K562 (cell line): ENCODE measurements around the gene ANKRD66. TPM values are rescaled to one million over a fixed set of nuclear protein-coding genes. Genes with fewer than 3 reads are reported as not detected.

ENCODE experiments used
- ATAC-seq: fragments of 200-7000 bp; cut with Tn5 transposase; 3 replicates; pipeline ENCODE4 v1.9.1; 2020; ENCODE audit warnings: moderate library complexity
- BruUV-seq: library from RNA; stranded (reverse); fragments of 400-500 nt; replicated peaks from 2 replicates; lab custom pipeline; 2021; lab: Mats Ljungman, UMichigan
- CTCF ChIA-PET: fragments of 300-600 bp; formaldehyde crosslinking; extraction: SDS; loops from one replicate; lab custom pipeline; 2021; ENCODE audit warnings: low intra/inter-chr PET ratio; lab: Yijun Ruan, JAX
- POLR2A ChIA-PET: fragments of 300-600, 350-650 bp; sonication (Branson Sonifier 250); formaldehyde crosslinking; extraction: SDS; loops from one replicate; lab custom pipeline; 2021; ENCODE audit warnings: antibody characterized with exemption, inconsistent platforms; lab: Yijun Ruan, JAX
- DNase-seq, 4 experiments: peaks; one replicate each; pipeline versions ENCODE4 v3.0.0 to v3.0.0-alpha.2; 2011 to 2018; ENCODE audit warnings: low spot score in 3 of 4, mixed read lengths in 3 of 4; ENCODE audit errors: extremely low read depth in 1 of 4
- FAIRE-seq: peaks from 2 replicates; lab custom pipeline; 2011; peaks lifted over from hg19 to GRCh38; lab: Jason Lieb, UNC
- H2AFZ ChIP-seq: 2 replicates; pipeline ENCODE4 v1.6.0; 2011; ENCODE audit warnings: low read depth, low read length, control low read depth, inconsistent platforms
- H3K27ac ChIP-seq: fragments of 200-600 bp; 3 replicates; pipeline ENCODE4 v1.8.0; 2011; ENCODE audit warnings: low read depth, mild to moderate bottlenecking, control low read depth, inconsistent platforms, low read length, moderate library complexity, mixed read lengths; ENCODE audit errors: extremely low read depth
- H3K27me3 ChIP-seq, 2 experiments: fragments of 300-600 bp in 1 of 2; 2 replicates in 1 of 2; 3 replicates in 1 of 2; pipeline versions ENCODE4 v1.6.0 to v1.8.0; 2011; ENCODE audit warnings: inconsistent platforms in 2 of 2, low read length in 2 of 2, mild to moderate bottlenecking in 1 of 2, mixed read lengths in 1 of 2, moderate library complexity in 1 of 2; ENCODE audit not compliant: control insufficient read depth in 2 of 2, insufficient read depth in 2 of 2
- H3K36me3 ChIP-seq: fragments of 300-600 bp; 3 replicates; pipeline ENCODE4 v1.8.0; 2011; ENCODE audit warnings: mild to moderate bottlenecking, low read length, inconsistent platforms; ENCODE audit not compliant: control insufficient read depth, insufficient read depth
- H3K4me1 ChIP-seq, 2 experiments: fragments of 200-600 bp in 1 of 2; replicated peaks in 1 of 2; 2 replicates in 1 of 2; 3 replicates in 1 of 2; pipeline versions ENCODE4 v1.5.1 to v1.8.0; 2011; ENCODE audit warnings: inconsistent platforms in 2 of 2, low read length in 2 of 2, mild to moderate bottlenecking in 1 of 2, mixed read lengths in 1 of 2, moderate library complexity in 1 of 2; ENCODE audit not compliant: control insufficient read depth in 2 of 2, insufficient read depth in 2 of 2
- H3K4me2 ChIP-seq: 2 replicates; pipeline ENCODE4 v1.6.1; 2011; ENCODE audit warnings: low read length, control low read depth, inconsistent platforms, mixed read lengths; ENCODE audit not compliant: insufficient read depth
- H3K4me3 ChIP-seq: fragments of 200-600 bp; sonication (generic), shearing (Covaris generic); 2 replicates; pipeline ENCODE4 v1.5.1; 2016; ENCODE audit warnings: control low read depth, inconsistent platforms
- H3K79me2 ChIP-seq: fragments of 200-600 bp; 3 replicates; pipeline ENCODE4 v1.8.0; 2011; ENCODE audit warnings: low read length, inconsistent platforms; ENCODE audit not compliant: control insufficient read depth, insufficient read depth
- H3K9ac ChIP-seq, 2 experiments: 2 replicates each; pipeline versions ENCODE4 v1.6.0 to v1.6.1; 2011; ENCODE audit warnings: low read depth in 2 of 2, low read length in 2 of 2, control low read depth in 1 of 2, inconsistent platforms in 1 of 2, mild to moderate bottlenecking in 1 of 2, mixed read lengths in 1 of 2; ENCODE audit not compliant: insufficient read depth in 1 of 2
- H3K9me1 ChIP-seq: one replicate; pipeline ENCODE4 v1.6.0; 2011; ENCODE audit warnings: inconsistent platforms, mild to moderate bottlenecking, low read length, moderate library complexity; ENCODE audit not compliant: control insufficient read depth, insufficient read depth
- H3K9me3 ChIP-seq: replicated peaks from 2 replicates; pipeline ENCODE4 v1.5.1; 2011; ENCODE audit warnings: low read depth, low read length, inconsistent platforms; ENCODE audit not compliant: control insufficient read depth, insufficient read depth
- H4K20me1 ChIP-seq: replicated peaks from 2 replicates; pipeline ENCODE4 v1.6.1; 2011; ENCODE audit warnings: low read length, inconsistent platforms, mixed read lengths; ENCODE audit not compliant: control insufficient read depth, insufficient read depth
- ASH1L ChIP-seq: fragments of 450-650 bp; IDR thresholded peaks from 2 replicates; pipeline ENCODE4 v1.6.1; 2018; ENCODE audit warnings: borderline replicate concordance, mild to moderate bottlenecking, low read depth; ENCODE audit not compliant: partially characterized antibody
- BDP1 ChIP-seq: IDR thresholded peaks from 3 replicates; pipeline ENCODE4 v1.6.1; 2011; ENCODE audit not compliant: insufficient read length, insufficient read depth
- CCAR2 ChIP-seq: fragments of 200-400 bp; formaldehyde crosslinking; IDR thresholded peaks from 2 replicates; pipeline ENCODE4 v1.6.1; 2017; ENCODE audit warnings: mild to moderate bottlenecking, low read depth, low read length
- EGR1 ChIP-seq: fragments of 450-650 bp; conservative IDR thresholded peaks from 2 replicates; pipeline ENCODE4 v1.6.1; 2017; ENCODE audit warnings: mild to moderate bottlenecking
- ESRRA ChIP-seq: fragments of 450-650 bp; IDR thresholded peaks from 2 replicates; pipeline ENCODE4 v1.6.1; 2014; ENCODE audit warnings: low read depth, mild to moderate bottlenecking, moderate library complexity, borderline replicate concordance
- HEY1 ChIP-seq: fragments of 250-450 bp; sonication (Bioruptor Pico); IDR thresholded peaks from 2 replicates; pipeline ENCODE4 v1.5.0; 2020; ENCODE audit warnings: mild to moderate bottlenecking, moderate library complexity, borderline replicate concordance
- POLR3G ChIP-seq: IDR thresholded peaks from 2 replicates; pipeline ENCODE4 v1.6.1; 2011; ENCODE audit not compliant: insufficient read length, insufficient replicate concordance; ENCODE audit errors: extremely low read depth
- SMARCE1 ChIP-seq: fragments of 450-650 bp; IDR thresholded peaks from 2 replicates; pipeline ENCODE4 v1.7.1; 2016; ENCODE audit warnings: mild to moderate bottlenecking
- ZBTB49 ChIP-seq: sonication (generic); formaldehyde crosslinking; IDR thresholded peaks from 2 replicates; pipeline ENCODE4 v1.8.0; 2022; ENCODE audit warnings: missing genetic modification reagents, mild to moderate bottlenecking, borderline replicate concordance
- ZNF717 ChIP-seq: fragments of 250-450 bp; sonication (Bioruptor Pico); IDR thresholded peaks from 2 replicates; pipeline ENCODE4 v1.5.0; 2021
- WGBS: fragments of 100-300 bp; shearing (Covaris generic); methylation state at CpG from one replicate; pipeline ENCODE4 v1.1.6; 2016; ENCODE audit warnings: low coverage, mixed read lengths; ENCODE audit not compliant: insufficient coverage; ENCODE audit errors: missing lambda C conversion rate; 5-methylcytosine and 5-hydroxymethylcytosine counted together
- in situ Hi-C: fragments of 300-500 bp; cut with MboI; formaldehyde crosslinking; loops from 4 replicates; pipeline ENCODE4 v1.15.0; 2018; ENCODE audit warnings: inconsistent platforms, mixed read lengths
- intact Hi-C: fragments of 100-400 bp; cut with micrococcal nuclease; formaldehyde crosslinking; loops from 2 replicates; pipeline ENCODE4 v1.14.2; 2022
- polyA plus RNA-seq, 8 experiments: library from polyadenylated mRNA; depleted of rRNA in 4 of 8; stranded (reverse) in 5 of 8; unstranded in 3 of 8; fragments of >200 nt; fragmentation: Nextera tagmentation in 2 of 8; fragmentation: Illumina TruSeq in 1 of 8; extraction: Ambion mirVana in 2 of 8; extraction: Trizol in 1 of 8; gene quantifications; 2 replicates each; pipeline versions ENCODE4 v1.2.1 to v1.2.3, GENCODE V29; 2011 to 2014; ENCODE audit warnings: inconsistent platforms in 1 of 8, missing spikeins in 1 of 8
- total RNA-seq, 7 experiments: library from RNA; depleted of rRNA in 6 of 7; stranded (reverse); fragments of >200 nt in 6 of 7; fragmentation: Illumina TruSeq in 2 of 7; extraction: Trizol in 2 of 7; gene quantifications; 2 replicates each; pipeline versions ENCODE4 v1.2.1 to v1.2.3, GENCODE V29; 2011 to 2021; ENCODE audit warnings: low replicate concordance in 1 of 7
- TF ChIP-seq, protein P1 (sequence below): fragments of 150-350 bp; IDR thresholded peaks from 2 replicates; pipeline ENCODE4 v1.6.1; 2014; ENCODE audit warnings: low read depth, mild to moderate bottlenecking, low read length, borderline replicate concordance

Gene ANKRD66
- total and polyA plus RNA-seq, 9 of the 15 experiments (the other 6 are each of a cell fraction or from before 2014, with no cell fraction given) = not detected

DNA sequence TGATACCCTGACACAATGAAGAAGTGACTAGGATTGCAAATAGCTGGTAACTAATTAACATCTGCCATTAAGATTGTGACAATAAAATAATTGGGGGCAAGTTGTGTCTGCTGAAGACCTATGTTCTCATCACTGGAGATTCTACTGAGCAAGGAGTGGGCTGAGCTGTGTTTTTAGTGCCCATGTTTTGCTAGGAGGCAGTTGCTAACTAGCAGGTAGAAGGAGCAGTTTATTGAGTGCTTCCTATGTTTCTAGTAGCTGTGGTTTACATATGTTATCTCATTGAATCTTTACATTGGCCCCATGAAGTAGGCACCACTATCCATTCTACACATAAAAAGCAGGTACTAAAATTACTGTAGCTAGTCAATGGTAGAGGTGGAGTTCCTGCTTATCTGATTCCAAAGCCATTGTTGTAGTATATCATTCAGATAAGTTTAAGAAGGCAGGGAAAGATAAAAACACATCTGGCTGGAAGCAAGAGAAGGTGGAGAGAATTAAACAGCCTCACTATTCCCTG, 43.7 kb downstream of the ANKRD66 start:
- Histone ChIP-seq H4K20me1 (no peaks in the 10 kb centered on the region), H2AFZ (no peak overlapping the region), H3K4me1 (no peaks in the 10 kb centered on the region), H3K4me3 (no peak overlapping the region), H3K79me2 (no peaks in the 10 kb centered on the region), H3K4me2 (no peak overlapping the region), H3K36me3 (no peaks in the 10 kb centered on the region), H3K27ac (no peak overlapping the region), H3K9me1 (no peaks in the 10 kb centered on the region), H3K9ac (no peak overlapping the region), H3K27me3 (no peaks in the 10 kb centered on the region), H3K9me3 (no peaks in the 10 kb centered on the region)
- POLR2A ChIA-PET = no interaction called here
- TF ChIP-seq SMARCE1 (no peak), ASH1L (no peak)
- CTCF ChIA-PET = no interaction called here
- intact Hi-C loops = no loop called here
- in situ Hi-C loops = no loop called here
- ATAC-seq (no peak), DNase-seq (no peak), FAIRE-seq (no peak)
- BruUV-seq = no TSS peak

DNA sequence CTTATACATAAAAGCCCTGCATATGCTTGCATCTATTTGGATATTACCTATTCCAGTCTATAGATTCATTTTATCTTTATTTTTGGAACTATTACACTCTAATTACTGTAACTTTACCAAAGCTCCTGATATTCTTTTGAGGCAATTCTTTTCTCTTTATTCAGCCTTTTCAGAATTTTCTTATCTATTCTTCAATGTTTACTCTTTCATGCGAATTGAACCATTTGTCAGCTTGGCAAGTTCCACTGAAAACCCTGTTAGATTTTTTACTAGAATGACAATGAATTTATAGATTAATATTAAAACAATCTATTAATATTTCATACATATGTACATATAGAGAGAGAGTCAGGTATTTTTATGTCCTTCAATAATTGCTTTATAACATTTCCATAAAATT, 45.9 kb downstream of the ANKRD66 start:
- no peaks in the 10 kb centered on the region for H3K9me3 ChIP-seq
- DNase-seq (no peak), FAIRE-seq (no peak), ATAC-seq (no peak)
- intact Hi-C loops = no loop called here
- in situ Hi-C loops = no loop called here
- H3K4me1 ChIP-seq = no peaks in the 10 kb centered on the region
- WGBS = 0% methylated on average over 1 of the region's 1 CpG
- no peak overlapping the region for H2AFZ ChIP-seq
- H3K27me3 ChIP-seq = no peaks in the 10 kb centered on the region
- H3K36me3 ChIP-seq = no peaks in the 10 kb centered on the region
- H4K20me1 ChIP-seq = no peaks in the 10 kb centered on the region
- H3K9ac ChIP-seq = no peak overlapping the region
- no peak overlapping the region for H3K27ac ChIP-seq
- POLR2A ChIA-PET = no interaction called here
- H3K9me1 ChIP-seq = no peaks in the 10 kb centered on the region
- CTCF ChIA-PET = no interaction called here
- no peaks in the 10 kb centered on the region for H3K79me2 ChIP-seq
- H3K4me2 ChIP-seq = no peak overlapping the region
- no peak overlapping the region for H3K4me3 ChIP-seq
- BruUV-seq = no TSS peak
- TF ChIP-seq HEY1 (CRISPR knock-in tag) (no peak), EGR1 (no peak), BDP1 (no peak), ZBTB49 (CRISPR knock-in tag) (no peak), CCAR2 (no peak), POLR3G (no peak), ESRRA (no peak), ZNF717 (CRISPR knock-in tag) (no peak)
- TF ChIP-seq, protein P1, sequence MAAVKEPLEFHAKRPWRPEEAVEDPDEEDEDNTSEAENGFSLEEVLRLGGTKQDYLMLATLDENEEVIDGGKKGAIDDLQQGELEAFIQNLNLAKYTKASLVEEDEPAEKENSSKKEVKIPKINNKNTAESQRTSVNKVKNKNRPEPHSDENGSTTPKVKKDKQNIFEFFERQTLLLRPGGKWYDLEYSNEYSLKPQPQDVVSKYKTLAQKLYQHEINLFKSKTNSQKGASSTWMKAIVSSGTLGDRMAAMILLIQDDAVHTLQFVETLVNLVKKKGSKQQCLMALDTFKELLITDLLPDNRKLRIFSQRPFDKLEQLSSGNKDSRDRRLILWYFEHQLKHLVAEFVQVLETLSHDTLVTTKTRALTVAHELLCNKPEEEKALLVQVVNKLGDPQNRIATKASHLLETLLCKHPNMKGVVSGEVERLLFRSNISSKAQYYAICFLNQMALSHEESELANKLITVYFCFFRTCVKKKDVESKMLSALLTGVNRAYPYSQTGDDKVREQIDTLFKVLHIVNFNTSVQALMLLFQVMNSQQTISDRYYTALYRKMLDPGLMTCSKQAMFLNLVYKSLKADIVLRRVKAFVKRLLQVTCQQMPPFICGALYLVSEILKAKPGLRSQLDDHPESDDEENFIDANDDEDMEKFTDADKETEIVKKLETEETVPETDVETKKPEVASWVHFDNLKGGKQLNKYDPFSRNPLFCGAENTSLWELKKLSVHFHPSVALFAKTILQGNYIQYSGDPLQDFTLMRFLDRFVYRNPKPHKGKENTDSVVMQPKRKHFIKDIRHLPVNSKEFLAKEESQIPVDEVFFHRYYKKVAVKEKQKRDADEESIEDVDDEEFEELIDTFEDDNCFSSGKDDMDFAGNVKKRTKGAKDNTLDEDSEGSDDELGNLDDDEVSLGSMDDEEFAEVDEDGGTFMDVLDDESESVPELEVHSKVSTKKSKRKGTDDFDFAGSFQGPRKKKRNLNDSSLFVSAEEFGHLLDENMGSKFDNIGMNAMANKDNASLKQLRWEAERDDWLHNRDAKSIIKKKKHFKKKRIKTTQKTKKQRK = no peak
